ENCODE data around the gene GPR160.
A peak's percentile ranks its signal among the peaks of the same experiment; 100 is the strongest.

GPR160 gene

DNA sequence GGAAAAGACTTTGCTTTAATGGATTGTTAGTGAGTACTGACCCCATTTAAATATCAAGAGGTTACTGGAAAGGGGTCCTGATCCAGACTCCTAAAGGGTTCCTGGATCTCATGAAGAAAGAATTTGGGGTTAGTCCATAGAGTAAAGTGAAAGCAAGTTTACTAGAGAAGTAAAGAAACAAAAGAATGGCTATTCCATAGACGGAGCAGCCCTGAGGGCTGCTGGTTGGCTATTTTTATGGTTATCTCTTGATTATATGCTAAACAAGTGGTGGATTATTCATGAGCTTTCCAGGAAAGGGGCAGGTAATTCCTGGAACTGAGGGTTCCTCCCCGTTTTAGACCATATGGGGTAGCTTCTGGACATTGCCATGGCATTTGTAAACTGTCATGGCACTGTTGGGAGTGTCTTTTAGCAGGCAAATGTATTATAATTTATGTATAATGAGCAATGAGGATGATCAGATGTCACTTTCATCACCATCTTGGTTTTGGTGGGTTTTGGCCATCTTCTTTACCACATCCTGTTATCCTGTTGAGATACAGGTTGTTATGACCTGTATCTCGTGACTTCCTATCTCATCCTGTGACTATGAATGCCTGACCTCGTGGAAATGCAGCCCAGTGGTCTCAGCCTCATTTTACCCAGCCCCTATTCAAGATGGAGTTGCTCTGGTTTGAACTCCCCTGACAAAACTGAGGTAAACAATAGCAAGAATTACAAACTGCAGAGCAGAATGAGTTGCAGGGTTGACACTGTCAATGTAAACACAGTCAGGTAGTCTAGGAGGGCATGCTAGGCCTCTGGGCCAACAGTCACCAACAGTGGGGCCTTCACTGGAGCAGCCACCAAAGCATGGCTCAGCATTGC is 10.3 kb upstream of the GPR160 start:
- no peak for DNase-seq (ENCODE audit: low spot score)

DNA sequence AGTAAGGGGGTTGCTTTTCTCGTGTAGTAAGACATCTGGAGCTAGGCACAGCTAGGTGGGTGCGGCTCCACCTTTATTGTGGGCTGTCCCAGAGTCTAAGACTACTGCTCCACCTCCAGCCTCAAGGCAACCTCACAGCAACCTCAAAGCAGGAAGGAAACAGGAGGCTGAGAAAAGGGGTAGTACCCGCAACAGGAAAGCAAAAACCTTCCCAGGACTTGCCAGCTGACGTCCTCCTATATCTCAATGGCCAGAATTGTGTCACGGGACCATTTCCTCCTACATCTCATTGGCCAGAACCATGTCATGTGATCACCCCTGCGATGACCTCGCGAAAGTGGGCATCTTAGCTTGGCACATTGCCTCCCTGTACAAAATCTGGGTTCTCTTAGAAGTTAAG is 4.3 kb upstream of the GPR160 start:
- DNase-seq (ENCODE audit: low spot score), result no peak

DNA sequence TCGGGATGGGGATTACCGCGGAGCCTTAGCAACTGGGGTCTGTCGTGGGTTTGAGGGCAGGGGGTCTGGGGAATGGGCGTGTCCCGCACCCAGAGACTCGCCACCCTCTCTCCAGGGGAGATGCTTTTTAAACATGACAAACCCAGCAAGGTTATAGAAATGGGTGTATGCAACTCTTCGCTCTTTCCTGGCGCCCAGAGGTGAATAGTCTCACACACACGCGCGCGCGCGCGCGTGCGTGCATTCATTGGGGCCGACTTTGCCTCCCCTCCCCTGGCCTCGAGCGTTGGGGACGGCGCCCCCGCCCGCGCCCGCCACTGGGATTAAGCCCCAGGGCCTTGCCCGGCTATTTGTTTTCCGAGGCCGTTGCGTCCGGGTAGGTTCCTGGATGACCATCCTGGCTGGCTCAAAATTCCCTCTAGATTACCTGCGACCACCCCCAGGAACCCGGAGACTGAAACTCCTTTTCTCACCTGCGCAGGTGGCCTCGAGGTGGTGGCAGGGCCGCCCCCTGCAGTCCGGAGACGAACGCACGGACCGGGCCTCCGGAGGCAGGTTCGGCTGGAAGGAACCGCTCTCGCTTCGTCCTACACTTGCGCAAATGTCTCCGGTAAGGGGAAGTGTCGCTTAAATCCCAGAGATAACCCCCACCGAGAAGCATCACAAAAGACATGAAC is 777 bp downstream of the GPR160 start:
- DNase-seq (ENCODE audit: low spot score), result no peak

DNA sequence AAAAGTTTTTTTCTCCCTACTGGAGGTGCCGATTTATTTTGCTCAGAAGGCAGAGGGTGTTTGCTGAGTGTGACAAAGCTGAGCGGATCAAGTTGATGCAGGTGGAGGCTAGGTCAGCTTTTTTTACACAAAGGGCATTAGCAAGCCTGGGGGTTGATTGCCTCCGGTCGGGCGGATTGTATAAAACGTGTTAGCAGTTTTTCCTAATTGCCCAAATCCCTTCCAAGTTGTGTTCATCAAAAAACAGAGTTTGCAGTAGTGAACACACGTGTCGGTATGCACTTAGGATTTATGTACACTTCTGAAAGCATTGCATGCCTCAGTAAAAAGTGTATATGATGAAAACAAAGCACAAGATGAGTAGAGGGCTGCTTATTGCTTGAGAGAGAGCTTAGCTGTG is 2.6 kb downstream of the GPR160 start:
- no peak for DNase-seq (ENCODE audit: low spot score)

DNA sequence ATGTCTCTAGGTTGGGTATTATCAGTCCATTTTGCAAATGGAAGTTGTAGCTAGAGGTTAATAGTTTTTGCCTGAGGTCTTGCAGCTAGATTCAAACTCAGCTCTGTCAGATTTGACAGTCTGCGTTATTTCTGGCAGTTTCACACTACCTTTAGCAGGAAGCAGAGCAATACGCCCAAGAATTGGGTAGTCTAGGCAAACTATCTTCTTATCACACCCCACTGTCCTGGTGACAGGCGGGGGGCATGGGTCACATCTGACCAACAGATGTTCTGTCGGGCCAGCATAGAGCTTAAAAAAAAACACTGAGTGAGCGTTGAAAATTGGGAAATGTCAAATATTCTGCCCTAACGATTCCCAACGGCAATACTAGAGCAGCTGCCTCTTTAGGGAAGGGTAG is 5.7 kb downstream of the GPR160 start:
- DNase-seq (ENCODE audit: low spot score), result no peak

DNA sequence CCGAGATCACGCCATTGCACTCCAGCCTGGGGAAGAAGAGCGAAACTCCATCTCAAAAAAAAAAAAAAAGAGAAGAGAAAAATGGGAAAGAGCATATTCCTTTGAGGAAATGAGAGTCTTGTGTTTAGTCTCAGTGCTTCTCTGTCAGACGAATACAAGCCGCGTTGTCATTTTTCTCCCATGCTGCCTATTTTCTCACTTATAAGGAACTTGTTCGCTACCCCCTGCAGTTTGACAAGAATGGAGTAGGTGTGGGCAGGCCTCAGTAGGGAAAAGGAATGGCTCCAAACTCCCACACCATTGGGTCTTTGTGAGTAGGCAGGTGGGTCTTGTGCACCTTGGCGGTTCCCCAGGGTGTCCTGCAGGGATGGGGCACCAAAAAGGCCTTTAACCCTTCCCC is 6.5 kb downstream of the GPR160 start:
- no peak for DNase-seq (ENCODE audit: low spot score)

DNA sequence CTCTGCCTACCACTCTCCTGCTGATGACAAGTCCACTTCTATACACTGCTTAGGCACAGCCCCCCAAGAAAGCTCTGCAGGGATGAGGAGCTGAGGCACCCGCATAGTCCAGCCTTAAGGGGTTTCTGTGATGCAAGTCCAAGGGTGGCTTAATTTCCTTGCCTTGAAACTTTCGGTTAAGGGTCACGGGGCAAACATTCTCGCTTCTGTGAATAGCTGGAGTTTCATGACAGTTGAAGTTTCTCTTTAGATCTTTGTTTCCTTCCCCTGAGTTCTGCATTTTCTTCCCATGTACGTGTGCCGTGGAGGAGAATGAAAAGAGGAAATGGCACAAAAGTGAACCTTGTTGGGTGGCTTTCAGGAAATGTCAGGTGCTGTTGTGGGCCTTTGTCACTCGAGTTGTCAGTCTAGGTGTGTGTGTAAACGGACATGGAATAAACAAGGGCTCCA is 7.0 kb downstream of the GPR160 start:
- no peak for DNase-seq (ENCODE audit: low spot score)

DNA sequence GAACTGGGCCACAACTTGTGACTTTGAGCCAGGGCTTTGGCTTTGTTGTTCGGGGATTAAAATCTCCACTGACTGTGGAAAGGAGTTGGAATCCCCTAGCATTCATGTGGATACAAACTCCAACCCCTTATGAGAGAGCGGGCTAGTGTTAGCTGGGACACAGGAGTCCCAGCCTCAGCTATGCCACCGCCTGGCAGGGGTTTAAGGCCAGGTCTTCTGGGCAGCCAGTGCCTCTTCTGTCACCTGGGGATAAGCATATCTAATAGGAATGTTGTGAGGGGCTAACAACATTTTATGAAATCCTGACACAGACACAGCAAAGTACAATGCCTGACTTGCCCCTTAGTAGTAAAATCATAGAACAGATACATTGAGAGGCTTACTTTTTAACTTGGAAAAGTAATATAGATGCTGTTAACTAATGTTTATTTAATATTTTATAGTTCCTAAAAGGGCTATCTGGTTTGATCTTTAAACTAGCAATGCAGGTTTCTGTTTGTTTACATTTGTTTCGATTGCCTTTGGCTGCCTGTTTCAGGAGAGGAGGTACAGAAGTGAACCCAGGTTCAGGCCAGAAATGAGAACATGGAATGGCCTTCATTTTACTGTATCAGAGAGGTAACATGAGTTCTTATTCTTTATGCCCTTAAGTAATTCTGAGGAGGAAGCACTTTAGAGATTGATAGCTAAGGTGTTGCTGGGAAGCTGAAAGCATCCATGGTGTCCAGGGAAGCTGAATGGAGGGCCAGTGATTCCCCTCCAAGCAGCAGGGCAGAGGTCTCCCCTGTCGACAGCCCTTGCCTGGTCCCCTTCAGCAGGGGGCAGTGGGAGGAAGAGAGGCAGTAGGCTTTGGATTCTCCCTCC is 8.7 kb downstream of the GPR160 start:
- no peak for DNase-seq (ENCODE audit: low spot score)

DNA sequence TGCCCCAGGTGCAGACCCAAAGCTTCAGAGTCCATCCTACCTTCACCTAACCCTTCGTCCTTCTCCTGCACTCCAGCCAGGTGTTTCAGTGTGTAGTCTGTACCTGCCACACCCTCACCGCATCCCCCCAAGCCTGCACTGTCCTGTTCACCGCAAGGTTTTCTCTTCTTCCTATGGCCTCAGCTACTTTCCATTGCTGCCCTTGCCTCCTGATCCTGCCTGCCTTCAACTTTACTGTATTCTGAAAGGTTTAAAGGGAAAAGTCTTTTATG is 9.3 kb downstream of the GPR160 start:
- no peak for DNase-seq (ENCODE audit: low spot score)

DNA sequence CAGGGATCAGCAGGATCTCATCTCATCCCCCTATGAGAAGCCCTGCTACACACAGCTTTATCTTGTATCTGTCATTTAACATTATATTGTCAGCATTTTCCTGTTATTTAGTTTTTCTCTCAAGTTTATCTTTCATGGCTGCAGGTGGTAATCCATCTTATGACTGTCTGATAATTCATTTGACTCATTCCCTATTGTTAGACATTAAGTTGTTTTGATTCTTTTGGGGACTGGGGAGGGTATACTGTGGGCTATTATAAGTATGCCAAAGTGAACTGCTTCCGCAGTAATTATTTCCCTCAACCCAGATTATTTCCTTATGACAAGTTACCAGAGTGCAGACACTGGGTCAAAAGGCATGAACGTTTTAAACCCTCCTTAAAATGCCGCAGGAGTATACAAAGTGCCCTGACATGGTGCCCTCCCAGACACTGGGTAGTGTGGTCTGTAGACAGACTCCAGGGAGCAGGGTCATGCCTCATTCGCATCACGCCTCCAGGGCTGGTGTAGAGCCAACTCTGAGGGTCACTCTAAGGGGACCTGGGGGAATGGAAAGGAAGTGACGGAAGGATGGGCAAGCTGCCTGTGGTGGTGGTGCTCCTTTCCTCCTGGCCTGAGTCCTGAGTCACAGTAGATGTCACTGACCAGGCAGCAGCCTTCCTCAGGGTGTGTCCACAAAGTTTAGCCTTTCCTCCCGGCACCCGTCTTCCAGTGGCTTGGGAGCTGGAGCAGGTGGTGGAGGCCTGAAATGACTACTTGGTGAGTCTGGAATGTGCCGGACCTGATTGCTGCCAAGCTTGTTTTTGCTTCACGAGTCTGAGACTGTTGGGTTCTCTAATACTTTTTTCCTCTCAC is 11.6 kb downstream of the GPR160 start:
- peak; percentile 66 for DNase-seq (ENCODE audit: low spot score)

DNA sequence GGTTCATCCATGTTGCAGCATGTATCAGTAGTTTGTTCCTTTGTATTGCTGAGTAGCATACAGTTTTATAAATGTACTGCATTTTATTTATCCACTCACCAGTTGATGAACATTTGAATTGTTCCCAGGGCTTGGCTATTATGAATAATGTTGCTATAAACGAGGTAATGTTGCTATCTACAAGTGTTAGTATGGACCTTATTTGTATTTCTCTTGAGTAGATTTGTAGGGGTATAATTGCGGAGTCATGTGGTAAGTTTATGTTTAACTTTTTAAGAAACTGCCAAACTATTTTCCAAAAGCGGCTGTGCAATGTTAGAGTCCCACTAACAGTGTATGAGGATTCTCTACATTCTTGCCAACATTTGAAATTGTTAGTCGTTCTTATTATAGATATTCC is 13.0 kb downstream of the GPR160 start:
- no peak for DNase-seq (ENCODE audit: low spot score)

DNA sequence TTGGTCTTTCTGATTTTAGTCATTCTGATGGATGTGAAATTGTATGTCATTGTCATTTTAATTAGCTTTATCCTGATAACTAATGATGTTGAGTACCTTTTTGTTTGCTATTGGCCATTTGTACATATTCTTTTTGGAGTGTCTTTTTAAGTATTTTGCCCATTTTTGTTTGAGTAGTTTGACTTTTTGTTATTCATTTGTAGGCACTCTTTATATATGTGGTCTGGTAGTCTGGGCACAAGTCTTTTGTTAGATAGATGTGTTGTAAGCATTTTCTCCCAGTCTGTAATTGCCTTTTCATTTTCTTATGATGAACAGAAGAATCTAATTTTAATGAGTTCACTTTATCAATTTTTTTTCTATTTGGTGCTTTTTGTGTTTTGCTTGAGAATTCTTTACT is 14.6 kb downstream of the GPR160 start:
- no peak for DNase-seq (ENCODE audit: low spot score)

DNA sequence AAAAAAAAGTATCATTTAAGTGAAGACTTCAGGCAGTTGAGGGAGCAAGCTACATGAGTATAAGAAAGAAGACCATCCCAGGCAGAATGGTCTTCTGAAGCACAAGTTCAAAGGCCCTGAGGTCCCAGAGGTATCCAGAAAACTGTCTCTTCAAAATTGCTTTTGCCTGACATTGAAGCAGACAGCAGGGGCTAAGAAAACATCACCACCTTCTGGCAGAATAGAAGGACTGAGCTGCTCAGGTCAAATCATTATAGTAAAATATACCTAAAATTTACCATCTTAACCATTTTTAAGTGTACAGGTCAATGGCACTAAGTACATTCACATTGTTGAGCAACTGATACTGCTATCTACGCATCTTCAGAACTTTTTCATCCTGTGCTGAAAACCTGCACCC is 16.4 kb downstream of the GPR160 start:
- DNase-seq (ENCODE audit: low spot score), result no peak

DNA sequence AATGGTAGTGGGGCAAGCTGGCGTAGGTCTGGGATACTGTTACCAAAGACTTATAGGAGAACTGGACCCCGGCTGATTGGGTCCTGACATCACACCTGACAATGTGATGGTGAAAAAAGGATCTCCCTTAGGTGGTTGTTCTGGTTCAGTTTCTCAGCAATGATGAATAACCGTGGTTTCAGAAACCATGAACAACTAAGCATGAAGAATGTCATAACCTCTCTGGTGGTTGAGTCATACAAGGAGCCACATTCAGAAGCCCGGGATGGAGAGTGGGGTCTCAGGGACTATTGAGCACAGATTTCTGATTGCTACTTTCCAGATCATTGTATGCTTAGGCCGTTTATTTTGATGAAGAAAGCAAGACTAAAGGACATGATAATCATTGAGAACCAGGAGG is 17.4 kb downstream of the GPR160 start:
- DNase-seq (ENCODE audit: low spot score), result peak; percentile 34

DNA sequence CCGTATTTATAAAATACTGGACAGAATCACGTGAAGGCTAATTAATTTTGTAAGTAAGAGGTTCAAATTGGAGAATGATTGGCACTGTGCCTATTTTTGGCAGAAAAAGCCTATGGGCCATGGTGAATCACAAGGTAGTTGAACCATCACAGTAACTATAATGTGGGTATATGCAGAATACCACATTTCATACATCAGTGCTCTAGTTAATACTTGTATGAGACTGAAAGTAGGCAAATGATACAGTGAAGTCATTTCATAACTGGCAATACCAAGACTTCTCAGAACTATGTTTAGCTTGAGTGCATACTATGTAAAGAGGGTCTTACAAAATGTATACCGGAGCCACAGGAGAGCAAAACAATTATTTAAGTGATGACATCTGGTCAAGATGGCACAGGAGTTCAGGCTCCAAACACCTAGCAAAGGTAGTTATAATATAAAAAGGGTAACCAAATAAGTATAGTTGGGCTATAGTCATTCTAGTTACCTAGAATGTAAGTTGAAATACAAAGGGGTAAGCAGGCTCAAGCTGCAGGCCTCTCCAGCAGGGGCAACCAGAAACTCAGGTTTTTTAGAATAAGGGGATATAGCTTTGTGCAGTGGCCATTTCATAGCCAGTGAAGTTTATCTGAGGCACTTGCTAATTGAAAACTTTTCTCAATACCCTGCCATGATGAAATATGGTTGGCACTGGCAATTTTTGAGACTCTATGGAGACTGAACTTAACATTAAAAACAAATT is 19.1 kb downstream of the GPR160 start:
- DNase-seq (ENCODE audit: low spot score), result no peak

DNA sequence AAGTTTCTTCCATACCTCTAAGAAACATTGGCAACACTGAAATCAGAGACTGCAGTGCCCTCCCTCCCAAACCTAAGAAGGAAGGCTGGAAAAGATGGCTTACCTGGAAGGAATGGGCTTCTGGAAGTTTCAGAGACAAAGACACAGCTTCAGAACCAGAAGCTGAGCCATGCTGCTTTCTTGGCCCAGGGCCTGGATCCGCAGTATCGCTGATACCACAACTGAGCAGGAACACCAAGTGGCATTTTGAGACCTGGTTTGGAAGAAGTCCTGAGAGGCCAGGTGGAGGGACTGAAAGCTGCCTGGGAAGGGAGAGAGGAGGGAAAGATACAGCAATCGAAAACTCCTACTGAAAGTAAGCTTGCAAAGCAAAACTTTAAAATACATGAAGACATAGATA is 19.8 kb downstream of the GPR160 start:
- no peak for DNase-seq (ENCODE audit: low spot score)

DNA sequence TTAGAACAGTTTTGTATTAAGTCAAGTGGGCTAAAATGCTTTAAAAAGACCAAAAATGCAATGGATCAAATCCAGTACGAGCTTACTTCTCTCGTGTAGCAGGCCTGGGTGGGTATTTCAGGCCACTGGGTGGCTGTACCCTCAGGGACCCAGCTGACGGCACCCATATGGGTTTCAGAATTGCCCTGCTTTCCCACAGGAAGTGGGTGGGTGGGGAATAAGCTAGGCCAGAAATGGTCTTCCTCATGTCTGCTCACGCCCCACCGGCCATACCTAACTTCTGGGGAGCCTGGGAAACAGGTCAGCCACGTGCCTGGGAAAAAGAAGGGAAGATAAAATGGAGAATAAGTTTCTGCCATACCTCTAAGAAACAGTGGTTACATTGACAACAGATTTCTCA is 20.3 kb downstream of the GPR160 start:
- DNase-seq (ENCODE audit: low spot score), result no peak

DNA sequence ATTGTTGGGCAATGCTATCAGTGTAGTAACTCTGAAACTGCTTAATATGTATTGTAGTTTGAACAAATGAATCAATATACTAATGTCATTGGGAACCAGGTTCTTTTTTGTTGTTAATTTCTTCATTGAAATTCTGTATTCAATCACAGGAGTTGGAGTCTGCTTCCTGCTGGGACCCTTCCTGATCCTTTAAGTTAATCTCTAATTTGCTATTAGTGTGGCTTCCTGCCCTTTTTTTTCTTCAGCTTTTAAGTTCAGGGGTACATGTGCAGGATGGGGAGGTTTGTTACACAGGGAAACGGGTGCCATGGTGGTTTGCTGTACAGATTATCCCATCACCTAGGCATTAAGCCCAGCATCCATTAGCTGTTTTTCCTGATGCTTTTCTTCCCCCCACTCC is 21.7 kb downstream of the GPR160 start:
- DNase-seq (ENCODE audit: low spot score), result no peak

DNA sequence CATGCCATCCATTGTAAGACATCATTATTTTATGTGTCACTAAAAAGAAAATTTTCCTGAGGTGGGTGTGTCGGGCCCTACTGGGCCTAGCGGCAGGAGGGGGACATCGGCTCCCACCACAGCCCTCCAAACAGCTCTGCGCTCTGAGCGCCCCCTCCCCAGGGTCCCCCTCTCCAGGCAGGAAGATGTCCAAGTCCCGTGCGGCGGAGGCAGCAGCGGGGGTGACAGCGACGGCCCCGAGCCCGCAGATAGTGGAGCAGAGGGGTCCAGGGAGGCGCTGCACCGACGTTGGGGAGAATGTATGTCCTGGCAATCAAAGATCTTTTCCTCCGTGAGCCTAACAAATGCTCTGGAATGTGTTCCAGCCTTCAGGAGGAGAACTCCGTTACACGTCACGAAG is 24.3 kb downstream of the GPR160 start:
- no peak for DNase-seq (ENCODE audit: low spot score)

DNA sequence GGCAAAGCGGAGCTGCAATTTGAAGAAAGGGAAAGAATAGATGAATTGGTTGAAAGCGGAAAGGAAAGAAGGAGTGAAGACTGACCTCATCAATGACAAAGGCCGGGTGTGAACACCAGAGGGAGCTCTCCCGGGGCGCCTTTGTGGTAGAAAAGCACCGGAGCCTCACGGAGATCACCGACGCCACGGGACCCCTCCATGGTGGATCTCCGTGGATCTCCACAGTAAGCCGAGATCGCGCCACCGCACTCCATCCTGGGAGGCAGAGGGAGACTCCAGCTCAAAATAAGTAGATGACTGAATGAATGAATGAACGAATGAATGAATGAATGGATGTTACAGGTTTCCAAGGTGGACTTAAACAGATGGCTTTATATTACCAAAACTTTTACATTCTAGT is 25.0 kb downstream of the GPR160 start:
- no peak for DNase-seq (ENCODE audit: low spot score)

DNA sequence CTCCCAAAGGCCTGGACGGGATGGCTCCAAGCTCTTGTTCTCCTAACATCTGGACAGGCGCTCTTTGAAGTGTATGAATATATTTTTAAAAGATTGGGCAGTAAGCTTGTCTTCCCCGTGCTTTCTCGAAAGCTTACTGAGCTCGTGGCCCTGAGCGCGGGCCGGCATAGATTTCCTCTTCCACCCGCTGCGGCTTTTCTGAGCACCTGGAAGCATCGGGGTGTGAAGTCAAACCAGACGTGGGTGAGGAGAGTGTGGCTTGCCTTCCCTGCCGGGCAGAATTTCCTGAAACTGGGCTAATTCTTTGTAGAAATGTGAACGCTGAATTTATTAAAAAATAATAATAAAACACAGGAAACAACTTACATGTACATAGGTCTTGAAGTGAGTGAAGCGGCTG is 25.9 kb downstream of the GPR160 start:
- no peak for DNase-seq (ENCODE audit: low spot score)
